ENCODE measurements around the gene VRK1. TPM values are rescaled to one million over a fixed set of nuclear protein-coding genes. Genes with fewer than 3 reads are reported as not detected.
"Not testable (repeated sequence)": the region's sequence is repeated elsewhere in the genome, so short reads cannot be mapped to it uniquely, and the experiment has no call there.

VRK1 gene
- total RNA-seq, 1 experiment from 2014 or later, result 64.5 TPM

GRCh38 chr14:96881713-96882112, 84.5 kb downstream of the VRK1 start:
- DNase-seq (ENCODE audit: low read depth), result no peak

DNA sequence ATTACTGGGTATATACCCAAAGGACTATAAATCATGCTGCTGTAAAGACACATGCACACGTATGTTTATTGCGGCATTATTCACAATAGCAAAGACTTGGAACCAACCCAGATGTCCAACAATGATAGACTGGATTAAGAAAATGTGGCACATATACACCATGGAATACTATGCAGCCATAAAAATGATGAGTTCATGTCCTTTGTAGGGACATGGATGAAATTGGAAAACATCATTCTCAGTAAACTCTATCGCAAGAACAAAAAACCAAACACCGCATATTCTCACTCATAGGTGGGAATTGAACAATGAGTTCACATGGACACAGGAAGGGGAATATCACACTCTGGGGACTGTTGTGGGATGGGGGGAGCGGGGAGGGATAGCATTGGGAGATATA, 86.8 kb downstream of the VRK1 start:
- DNase-seq (ENCODE audit: low read depth), result not testable (repeated sequence)

- no peak for DNase-seq (ENCODE audit: low read depth)
Measured at GRCh38 chr14:96888158-96888557, 91.0 kb downstream of the VRK1 start.

- DNase-seq (ENCODE audit: low read depth), result peak; percentile 17
Measured at GRCh38 chr14:96888593-96888992, 91.4 kb downstream of the VRK1 start.

GRCh38 chr14:96889091-96889490, 91.9 kb downstream of the VRK1 start:
- no peak for DNase-seq (ENCODE audit: low read depth)

DNA sequence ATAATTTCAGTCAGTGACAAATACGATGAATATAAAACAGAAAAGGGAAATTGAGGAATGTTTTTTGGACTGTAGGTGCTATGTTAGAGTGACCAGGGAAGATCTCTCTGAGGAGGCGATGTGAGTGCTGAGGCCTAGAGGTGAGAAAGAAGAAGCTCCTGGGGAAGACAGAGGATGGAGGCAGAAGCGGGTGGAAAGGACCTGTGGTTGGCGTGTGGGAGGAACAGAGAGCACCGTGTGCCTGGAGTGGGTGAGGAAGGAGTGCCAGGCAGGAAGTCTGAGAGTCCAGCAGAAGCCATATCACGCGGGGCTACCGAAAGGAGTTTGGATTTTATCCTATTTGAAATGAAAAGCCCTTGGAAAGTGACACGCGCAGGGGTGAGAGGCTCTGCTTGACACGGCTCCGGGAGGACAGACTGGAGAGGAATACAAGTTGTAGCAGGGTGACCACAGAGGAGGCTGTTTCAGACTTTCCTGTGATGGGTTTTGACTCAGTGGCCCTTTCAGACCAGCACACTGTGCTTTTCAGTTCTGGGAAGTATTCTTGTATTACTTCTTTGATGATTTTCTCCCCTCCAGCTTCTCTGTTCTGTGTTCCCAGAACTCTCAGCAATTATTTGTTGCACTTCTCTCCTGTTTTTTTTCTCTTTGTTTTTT, 96.9 kb downstream of the VRK1 start:
- no peak for DNase-seq (ENCODE audit: low read depth)

- DNase-seq (ENCODE audit: low read depth), result no peak
Measured at GRCh38 chr14:96894966-96895365, 97.8 kb downstream of the VRK1 start.

- DNase-seq (ENCODE audit: low read depth), result no peak
Measured at GRCh38 chr14:96895658-96896271, 98.6 kb downstream of the VRK1 start.

DNA sequence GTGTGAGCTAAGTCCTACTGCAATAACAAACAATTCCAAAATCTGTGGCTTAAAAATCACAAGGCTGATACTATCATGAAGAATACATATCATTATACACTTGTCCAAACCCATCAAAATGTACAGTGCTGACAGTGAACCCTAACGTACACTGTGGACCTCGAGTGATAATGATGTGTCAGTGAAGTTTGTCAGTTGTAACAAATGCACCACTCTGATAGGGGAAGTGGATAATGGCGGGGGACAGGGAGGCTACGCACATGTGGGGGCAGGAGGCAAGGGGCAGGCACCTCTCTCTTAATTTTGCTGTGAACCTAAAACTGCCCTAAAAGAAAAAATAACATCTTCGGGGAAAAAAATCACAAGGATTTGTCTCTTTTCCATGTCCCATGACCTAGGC, 100.0 kb downstream of the VRK1 start:
- no peak for DNase-seq (ENCODE audit: low read depth)

GRCh38 chr14:96901227-96901626, 104.0 kb downstream of the VRK1 start:
- no peak for DNase-seq (ENCODE audit: low read depth)

- DNase-seq (ENCODE audit: low read depth), result no peak
Measured at GRCh38 chr14:96902004-96902403, 104.8 kb downstream of the VRK1 start.

GRCh38 chr14:96903444-96904023, 106.4 kb downstream of the VRK1 start:
- no peak for DNase-seq (ENCODE audit: low read depth)

DNA sequence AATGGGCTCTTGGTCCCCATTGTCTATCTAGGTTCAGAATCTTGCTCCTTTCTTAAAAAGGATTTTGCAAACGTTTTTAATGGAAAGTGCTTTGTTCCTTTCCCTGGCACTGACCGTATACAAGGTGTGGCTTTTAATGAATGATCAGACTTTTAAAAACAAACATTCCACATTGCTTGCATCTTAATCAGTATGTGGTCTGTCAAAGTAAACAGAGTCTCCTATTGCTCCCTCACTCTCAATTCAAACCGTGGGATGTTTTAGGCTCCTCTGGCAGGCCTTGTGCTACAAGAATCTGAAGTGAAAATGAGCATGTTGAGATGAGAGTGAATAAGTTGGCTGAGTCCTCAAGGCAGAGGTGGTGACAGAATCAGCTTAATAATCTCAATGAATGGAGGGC, 107.0 kb downstream of the VRK1 start:
- no peak for DNase-seq (ENCODE audit: low read depth)

DNA sequence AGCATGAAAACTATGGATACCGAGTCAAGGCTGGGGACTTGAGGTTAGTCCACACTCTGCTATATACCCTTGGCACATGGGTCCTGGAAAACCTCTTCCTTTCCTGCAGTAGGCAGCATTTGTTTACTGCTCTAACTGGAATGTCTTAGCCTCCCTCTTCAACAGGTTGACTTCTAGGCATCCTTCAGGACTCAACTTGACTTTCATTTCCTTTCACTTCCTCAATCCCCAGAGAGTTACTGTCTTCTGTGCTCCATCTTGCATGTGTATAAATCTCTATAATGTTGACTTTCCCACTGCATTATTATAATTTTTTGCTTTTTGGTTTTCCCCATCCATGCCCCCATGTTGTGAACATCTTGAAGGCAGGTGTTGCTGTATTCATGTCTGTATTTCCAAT, 107.9 kb downstream of the VRK1 start:
- DNase-seq (ENCODE audit: low read depth), result no peak

DNA sequence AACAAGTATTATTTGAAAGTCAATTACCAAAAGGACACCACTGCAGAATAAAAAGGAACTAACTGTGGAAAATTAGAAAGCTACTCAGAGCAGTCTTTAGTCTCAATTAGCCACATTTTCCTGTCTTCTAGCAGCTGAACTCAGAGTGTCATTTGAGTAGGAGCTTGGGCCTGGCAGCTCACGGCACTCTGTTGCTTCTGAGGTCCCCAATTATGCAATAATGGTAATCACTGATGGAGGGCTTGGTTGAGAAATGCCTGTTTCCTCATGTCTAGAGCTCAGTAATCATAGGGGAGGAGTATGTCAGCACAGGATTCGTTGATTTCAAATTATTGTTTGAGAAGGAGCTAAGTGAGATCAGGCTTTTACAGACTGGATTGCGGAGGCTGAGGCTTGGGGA, 108.6 kb downstream of the VRK1 start:
- no peak for DNase-seq (ENCODE audit: low read depth)

GRCh38 chr14:96906434-96906833, 109.3 kb downstream of the VRK1 start:
- DNase-seq (ENCODE audit: low read depth), result no peak

DNA sequence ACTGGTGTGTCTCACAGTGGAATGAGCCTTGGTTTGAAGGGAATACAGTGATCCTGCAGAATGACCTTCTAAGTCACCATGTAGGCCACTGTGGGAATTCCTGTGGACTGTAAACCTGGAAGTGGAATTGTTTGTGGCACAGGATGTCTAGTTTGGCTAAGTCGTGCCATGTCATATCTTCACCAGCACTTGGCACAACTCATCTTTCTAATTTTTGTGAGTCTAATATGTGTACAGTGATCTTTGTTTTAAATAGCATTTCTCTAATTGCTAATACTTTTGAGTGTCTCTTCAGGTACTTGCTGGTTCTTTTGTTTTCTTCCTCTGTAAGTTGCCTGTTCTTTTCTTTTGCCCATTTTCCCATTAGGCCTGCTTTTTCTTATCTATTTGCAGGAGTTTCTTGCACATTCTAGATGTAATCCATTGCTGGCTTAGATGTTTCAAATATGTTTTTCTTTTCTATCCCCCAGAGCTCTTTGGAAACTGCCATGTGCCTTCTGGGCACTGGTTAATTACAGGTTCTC, 112.7 kb downstream of the VRK1 start:
- no peak for DNase-seq (ENCODE audit: low read depth)

DNA sequence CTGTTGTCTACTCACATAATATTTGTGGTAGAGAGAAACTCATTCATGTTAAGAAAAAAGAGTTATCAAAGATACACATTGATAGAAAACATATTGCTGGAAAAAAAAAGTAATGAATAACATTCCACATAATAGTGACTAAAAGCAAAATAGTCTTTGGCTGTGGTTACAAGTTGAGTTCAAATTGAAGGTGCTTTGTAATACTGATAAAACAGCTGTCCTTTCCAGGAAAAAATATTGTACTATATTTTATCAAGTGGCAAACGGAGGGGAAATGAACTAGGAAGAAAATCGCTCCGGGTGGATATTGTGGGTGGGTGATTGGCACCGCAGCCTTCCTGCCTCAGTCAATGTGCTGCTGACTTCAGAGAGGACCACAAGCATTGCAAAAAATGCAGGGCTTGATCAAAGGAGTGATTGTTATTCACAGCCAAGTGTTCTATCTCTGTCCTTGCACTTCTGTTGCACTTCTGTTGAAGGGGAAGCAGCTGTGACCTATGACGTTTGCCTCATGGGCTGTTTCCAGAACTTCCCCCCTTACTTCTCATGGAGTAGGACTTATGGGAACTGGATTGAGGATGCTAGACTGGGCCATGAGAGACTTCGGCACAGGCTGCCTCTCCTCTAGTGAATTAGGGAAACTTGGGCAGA, 114.4 kb downstream of the VRK1 start:
- peak; percentile 43 for DNase-seq (ENCODE audit: low read depth)

DNA sequence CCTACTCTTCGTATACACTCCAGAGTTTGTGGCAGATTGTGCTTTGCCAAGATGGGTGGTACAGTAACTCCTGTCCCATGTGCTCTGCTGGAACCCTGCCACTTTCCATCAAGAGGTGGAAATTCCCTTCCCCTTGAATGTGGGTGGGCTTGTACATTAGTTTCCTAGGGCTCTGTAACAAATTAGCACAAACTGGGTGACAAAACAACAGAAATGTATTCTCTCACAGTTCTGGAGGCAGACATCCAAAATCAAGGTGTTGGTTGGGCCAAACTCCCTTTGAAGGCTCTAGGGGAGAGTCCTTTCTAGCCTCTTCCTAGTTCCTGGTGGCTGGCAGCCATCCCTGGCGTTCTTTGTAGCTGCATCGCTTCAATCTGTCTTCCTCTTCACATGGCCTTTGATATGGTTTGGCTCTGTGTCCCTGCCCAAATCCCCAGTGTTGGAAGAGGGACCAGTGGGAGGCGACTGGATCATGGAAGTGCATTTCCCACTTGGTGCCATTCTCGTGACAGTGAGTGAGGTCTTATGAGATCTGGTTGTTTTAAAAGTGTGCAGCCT, 117.5 kb downstream of the VRK1 start:
- DNase-seq (ENCODE audit: low read depth), result no peak

- no peak for DNase-seq (ENCODE audit: low read depth)
Measured at GRCh38 chr14:96915478-96915877, 118.3 kb downstream of the VRK1 start.

- no peak for DNase-seq (ENCODE audit: low read depth)
Measured at GRCh38 chr14:96916751-96917150, 119.6 kb downstream of the VRK1 start.

DNA sequence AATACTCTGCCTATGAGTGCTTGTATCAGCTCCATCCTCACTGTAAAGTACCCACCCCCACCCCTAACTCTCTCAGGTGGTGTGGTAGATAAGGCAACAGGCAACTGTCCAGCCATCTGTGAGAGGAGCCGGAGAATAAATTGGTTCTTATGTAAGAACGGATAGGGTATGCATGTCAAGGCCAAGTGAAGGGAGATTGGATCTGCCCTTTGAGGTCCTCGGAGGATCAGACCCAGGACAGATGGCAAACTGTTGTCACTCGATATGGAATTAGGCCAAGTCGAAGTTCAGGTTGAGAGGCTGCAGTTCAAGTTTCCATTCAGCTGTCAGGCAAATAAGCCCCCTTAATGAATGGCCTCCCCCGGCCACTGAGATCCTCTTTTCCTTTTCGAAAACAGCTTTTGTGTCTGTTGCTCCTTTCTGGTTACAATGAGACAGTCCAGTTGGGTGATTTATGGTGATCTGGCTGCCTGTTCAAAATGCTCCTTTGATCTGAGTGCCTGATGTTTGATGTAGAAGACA, 120.3 kb downstream of the VRK1 start:
- DNase-seq (ENCODE audit: low read depth), result no peak

Measured in RPMI7951 (cell line).